HG02642 (cell line): Measurements from ENCODE around the gene XPO5.

Source experiments
- ATAC-seq: cut with Tn5 transposase; IDR thresholded peaks from one replicate; pipeline ENCODE4 v1.9.1; 2021; ENCODE audit warnings: mild to moderate bottlenecking; ENCODE audit not compliant: unreplicated experiment, poor library complexity

Gene XPO5

DNA sequence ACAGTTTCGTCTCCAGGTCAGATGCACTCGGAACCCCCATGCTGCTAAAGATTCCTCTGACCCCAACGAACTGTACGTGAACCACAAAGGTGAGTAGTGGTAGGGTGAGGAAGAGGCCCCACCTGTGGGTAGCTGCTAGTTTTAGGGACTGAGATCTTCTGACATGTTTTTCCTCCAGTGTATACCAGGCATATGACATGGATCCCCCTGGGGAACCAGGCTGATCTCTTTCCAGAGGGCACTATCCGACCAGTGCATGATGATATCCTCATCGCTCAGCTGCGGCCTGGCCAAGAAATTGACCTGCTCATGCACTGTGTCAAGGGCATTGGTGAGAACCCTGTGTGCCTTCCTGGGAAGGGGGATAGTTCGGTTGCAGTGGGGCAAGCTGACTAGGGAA is 55.7 kb downstream of the XPO5 start:
- no peak for ATAC-seq

DNA sequence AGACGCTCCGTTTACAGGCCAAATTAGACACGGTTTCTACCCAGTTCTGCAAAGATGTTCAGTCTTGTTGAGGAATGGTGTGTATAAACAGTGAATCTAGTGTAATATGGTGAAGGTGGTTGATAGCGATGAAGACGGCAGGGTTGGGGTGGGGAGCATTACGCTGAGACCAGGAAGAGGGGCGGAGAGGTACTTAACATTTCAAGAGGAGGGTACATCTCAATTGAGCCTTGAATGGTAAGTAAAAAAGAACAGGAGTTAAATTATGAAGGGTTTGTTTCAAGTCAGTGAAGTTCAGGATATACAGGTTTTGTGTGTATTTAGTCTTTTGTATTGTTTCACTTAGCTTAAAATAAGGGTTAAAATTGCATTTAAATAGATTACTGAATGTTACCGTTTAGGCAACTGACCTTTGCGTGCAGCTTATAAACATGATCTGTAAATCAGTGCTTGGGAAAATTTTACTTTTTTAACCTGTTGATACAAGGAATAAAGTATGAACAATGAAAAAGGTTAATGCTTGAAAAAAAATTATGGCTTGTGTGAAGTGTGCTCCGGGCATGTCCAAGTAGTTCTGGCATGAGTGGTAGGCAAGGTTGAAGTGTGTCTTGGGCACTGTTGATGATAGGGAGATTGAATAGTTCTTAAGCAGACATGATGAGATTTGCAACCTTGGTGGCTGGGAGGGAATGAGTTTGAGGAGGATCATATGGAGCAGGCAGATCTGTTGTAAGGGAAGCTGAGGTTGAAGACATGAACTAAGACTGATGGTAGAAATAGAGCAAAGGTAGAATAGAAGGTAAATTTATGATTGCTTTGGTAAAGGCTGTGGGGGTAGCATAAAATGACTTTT is 58.1 kb downstream of the XPO5 start:
- ATAC-seq, result no peak

DNA sequence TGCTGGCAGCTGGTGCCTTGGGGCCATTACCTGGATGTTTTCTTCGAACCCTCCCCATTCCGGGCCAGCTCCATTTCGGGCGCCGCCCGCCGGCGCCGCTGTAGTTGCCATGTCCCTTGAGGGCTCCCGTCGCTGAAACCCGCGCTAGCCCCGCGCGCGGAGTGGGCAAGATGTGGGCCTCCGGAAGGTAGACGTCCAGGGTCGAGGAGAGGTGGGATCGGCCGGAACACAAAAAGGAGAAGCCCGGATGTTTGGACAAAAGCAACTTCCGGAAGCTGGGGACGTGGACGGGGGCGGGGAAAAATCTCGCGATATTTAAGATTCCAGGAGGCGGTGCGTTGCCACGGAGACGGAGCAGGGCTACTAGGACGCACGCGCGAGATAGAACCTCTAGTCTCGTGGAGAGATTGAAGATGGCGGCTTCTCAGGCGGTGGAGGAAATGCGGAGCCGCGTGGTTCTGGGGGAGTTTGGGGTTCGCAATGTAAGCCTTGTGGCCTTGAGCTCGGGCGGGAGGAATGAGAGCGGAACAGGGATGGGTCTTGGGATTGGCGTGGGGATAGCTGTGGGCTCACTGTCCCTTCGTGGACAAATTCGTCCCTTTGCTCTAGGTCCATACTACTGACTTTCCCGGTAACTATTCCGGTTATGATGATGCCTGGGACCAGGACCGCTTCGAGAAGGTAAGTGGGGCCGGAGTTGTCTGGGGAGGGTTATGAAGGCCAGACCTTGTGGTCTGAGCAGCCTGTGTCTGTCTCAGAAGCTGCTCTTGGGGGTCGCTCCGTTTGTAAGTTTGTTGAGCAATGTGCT is 58.9 kb downstream of the XPO5 start, which contains the start of the genes POLR1C and YIPF3:
POLR1C (plus strand) TSS at position 393 of the 808 bp plus-strand sequence; CDS start at position 414, 21 bp downstream.
YIPF3 (minus strand) TSS at position 230 of the 808 bp plus-strand sequence; CDS start at position 111, 119 bp downstream.
- peak; percentile 87 for ATAC-seq

DNA sequence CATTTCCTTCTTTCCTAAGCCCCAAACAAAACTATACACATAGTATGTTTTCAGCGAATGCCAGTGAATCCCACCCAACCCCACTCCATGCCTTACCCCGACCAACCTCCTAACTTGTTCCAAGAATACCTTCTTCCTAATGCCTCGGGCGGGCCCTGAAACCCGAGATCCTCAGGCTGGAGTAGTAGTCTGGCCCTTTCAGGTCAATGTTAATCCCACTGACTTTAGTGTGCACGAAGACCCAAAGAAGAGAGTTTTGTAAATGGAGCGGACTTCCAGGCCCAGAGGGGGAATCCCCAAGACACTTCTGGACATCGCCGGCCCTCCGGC is 59.5 kb downstream of the XPO5 start:
- ATAC-seq, result no peak

DNA sequence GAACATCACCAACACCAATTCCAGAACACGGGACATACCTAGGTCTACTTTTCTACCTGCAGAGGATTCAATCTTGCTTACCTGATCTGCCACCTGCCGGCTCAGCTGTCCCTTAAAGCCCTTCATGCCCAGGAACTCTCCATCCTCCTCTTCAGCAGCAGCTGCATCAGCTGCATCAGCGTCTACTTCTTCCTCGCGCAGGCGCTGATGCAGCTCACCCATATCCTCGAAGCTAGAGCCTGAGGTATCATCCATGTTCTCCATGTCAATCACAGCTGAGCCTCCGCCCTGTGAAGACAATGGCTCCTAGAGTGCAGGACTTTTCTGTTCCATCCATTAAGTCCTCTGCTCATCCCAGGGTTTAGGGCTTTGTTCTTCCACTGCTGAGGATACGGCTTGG is 60.0 kb downstream of the XPO5 start:
- ATAC-seq, result no peak

DNA sequence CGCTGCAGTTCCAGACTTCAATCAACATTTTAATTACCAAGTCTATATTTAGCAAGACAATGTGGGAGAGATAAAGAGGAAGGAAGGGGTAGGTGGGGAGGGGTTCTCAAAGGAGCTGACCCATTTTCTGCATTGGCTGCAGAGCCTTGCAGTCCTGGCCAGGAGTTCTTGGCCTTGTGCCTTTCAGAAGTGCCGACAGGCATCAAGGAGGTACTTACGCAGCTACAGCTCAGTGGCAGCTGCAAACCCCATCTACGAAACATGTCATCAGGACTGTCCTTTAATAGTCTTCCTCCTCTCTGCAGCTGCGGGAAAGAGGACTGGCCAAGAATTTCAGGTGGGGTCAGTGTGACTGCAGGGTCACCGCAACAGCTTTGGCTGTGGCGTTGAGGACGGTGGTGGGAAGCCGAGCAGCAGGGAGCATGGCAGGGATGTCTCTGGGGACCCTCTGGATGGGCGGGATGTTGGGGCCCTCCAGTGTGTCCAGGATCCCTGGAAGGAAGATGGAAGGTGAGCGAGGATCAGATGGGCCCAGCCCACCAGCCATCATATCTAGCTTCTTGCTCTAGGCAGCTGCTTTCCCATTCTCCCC is 63.9 kb downstream of the XPO5 start:
- no peak for ATAC-seq

DNA sequence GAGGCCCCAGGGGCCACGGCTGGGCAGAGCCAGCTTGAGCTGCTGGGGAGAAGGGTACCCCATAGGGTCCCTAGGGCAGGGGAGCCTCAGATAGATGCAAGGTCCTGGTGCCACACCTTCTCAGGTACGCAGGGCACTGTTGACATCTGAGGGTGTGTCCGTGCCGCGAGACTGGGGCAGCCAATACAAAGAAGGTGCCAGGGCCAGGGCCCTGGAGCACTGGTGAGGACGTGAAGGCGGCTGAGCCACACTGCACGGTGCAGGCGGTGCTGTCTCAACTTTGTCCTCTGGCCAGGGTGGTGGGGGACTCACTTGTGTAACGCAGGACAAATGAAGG is 65.0 kb downstream of the XPO5 start:
- ATAC-seq, result no peak

DNA sequence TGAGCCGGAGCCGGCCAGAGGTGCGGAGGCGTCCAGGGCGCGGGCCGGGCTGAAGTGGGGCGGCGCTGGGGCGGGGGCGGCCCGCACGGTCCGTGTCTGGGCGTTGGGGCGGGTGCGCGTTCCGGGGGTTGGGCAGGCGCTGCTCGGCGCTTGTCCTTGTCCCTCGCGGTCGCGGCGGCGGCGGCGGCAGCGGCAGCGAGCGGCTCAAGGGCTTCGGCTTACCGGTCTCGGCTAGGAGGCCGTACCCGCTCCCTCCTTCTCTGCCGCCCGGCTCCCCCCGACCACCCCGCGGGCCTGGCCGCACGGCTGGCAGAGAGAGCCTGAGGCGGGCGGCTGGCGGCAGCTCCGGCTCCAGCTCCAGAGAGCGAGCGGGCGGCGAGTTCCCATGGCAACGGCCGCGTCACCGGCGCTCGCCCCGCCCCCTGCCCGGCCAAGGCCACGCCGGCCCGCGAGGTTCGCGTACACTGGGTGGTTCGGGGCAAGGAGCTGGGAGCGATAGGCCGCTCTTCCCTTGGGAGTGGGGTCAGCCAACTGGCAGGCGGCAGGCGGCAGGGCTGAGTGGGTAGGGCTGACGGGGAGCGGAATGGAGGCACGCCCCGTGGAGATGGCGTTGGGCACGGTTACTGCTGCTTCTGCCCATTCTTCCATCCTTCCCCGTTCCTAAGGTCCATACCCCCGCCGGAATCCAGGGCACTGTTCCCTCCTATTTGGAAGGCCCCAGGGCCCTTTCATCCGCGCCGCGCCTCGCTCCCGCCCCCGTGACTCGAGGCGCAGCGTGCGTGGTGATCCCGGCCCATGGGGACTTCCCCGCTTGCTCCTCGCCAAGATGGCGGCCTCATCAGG is 65.6 kb downstream of the XPO5 start, which contains the start of gene LRRC73:
LRRC73 (minus strand) TSS at position 363 of the 843 bp plus-strand sequence. CDS start 561 bp downstream, outside the sequence.
- ATAC-seq, result peak; percentile 67

DNA sequence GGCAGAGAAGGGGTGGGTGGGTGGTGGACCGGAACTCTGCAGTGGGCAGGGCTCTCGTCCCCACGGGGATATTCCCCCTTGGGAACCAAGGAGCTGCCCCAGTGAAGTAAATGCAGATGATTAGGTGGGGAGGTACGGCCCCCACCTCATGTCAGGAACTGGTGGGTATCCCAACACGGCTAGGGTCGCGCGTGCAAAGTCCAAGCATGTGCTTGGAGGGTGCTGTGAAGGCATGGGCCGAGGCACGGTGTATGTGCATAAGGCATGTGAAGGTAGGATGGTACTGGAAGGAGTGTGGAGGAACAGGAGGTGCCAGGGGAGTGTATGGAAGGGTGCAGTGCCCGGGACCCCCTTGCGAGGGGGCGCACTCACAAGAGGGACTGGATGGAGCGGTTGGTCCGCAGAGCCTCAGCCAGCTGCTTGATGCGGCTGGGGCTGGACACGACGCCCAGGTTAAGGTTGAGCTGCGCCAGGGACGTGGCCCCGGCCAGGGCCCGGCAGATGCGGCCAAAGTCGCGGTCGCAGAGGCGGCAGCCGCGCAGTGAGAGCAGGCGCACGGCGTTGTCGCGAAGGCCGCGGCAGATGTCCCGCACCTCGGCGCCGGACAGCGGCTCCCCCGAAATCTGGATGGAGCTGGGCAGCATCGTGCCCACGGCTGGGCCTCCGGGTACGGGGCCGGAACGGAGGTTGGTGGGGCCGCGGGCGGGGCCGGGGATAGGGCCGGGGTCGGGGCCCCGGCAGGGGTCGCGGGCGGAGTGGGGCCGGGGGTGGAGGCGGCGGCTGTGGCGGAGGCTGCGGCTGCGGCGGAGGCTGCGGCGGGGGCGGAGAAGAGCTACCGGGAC is 66.5 kb downstream of the XPO5 start:
- no peak for ATAC-seq

DNA sequence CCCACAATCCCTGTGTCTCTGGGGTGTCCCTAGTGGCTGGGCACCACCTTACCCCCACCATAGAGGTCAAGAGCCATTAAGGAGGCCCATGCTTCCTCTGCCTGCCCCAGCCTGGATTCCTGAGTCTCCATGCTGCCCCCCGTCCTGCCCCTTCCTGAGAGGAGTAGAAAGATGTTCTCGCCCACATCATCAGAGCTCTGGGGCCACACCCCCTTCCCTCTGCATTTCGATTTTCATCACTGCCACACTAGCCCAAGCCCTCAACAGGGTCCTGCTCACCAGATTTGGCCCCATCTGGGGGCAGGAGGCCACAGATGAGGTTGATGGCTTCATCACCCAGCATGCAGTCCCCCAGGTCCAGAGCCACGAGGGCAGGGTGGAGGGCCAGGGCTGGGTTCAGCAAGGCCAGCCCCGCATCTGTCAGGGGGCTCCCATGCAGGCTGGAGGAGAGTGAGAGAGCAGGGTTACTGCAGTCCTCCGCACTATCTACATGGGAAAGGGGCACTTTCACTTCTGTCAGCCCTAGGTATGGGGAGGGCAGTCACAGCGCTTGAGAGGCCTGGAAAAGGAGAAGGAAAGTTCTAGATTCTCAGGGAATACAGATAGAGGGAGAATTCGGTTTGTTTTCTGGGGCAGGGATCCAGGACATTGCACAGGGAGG is 67.2 kb downstream of the XPO5 start:
- ATAC-seq, result no peak

DNA sequence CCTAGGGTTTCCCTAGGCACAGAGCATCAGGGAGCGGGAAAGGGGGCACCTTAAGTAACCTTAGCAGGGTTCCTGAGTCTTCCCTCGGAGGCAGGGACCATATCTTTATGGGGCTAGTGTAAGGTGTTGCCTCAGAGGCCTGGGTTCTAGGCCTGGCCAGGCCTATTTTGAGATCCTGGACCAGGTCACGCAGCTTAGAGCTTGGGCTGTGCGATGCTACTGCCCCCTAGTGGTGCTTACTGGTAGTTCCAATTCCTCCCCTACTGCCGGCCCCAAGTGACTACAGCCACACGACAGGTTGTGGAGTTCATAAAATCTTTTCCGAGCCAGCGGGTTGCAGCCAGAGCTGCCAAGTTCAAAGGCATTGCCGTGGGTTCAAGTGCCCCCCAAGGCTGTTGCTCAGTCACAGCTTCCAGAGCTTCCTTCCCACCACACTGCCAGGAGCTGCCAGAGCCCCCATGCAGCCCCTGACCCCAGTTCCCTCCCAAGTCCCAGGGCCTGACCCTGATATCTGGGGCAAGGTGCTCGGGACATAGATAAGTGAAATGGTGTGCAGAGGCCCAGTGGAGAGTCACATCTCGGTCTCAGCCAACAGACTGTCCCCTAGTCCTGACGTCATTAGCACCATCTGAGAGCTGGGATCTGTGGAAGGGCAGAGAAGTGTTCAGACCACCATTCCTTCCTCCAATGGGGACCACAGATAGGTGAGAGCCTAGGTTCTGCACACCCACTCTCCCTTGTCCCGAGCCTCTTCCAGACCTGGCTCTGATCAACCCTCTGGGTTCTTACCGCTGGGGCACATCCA is 69.0 kb downstream of the XPO5 start:
- peak; percentile 55 for ATAC-seq

DNA sequence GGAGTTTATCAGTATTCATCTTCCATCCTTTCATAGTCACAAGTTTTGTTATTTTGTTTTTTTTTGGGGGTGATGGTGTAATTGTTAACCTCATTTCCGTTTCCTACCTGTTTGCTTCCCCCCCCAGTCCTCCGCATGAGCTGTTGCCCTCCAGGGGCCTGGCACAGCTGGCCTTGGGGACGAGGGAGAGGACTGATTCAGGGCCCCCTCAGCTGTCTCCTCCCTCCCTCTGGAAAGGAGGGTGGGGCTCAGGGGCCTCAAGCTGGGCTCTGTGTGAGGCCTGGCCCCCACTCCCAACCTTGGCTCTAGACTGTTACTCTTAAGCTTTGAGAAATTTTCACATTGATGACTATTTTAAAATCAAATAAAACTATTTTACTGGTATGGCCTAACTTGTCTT is 69.7 kb downstream of the XPO5 start:
- ATAC-seq, result no peak

DNA sequence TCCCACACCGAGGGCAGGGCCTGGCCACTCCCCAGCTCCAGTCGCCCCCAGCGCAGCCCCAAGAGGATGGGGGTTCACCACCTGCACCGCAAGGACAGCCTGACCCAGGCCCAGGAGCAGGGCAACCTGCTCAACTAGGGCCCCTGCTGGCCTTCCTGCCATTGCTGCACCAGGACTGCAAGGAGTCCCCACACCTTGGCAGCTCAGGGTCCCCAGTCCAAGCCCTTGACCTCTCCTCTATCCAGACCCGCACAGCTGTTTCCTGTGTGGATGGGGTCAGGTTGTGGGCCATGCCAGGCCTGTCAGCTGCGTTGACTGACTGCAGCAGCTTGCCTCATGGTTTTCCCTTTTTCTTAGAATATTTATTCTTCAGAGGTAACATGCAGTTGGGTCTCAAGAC is 70.1 kb downstream of the XPO5 start:
- ATAC-seq, result no peak

DNA sequence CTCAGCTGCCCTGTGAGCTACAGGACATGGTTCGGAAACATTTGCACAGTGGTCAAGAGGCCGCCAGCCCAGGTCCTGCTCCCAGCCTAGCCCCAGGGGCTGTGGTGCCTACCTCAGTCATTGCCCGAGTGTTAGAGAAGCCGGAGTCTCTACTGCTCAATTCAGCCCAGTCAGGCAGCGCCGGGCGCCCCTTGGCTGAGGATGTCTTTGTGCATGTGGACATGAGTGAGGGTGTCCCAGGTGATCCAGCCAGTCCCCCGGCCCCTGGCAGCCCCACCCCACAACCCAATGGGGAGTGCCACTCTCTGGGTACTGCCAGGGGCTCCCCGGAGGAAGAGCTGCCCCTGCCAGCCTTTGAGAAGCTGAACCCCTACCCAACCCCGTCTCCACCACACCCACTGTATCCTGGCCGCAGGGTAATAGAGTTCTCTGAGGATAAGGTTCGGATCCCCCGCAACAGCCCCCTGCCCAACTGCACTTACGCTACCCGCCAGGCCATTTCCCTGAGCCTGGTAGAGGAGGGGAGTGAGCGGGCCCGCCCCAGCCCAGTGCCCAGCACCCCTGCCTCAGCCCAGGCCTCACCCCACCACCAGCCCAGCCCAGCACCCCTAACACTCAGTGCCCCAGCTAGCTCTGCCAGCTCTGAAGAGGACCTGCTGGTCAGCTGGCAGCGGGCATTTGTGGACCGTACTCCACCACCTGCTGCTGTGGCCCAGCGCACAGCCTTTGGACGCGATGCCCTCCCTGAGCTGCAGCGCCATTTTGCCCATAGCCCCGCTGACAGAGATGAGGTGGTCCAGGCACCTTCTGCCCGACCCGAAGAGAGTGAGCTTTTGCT is 70.9 kb downstream of the XPO5 start:
- no peak for ATAC-seq

DNA sequence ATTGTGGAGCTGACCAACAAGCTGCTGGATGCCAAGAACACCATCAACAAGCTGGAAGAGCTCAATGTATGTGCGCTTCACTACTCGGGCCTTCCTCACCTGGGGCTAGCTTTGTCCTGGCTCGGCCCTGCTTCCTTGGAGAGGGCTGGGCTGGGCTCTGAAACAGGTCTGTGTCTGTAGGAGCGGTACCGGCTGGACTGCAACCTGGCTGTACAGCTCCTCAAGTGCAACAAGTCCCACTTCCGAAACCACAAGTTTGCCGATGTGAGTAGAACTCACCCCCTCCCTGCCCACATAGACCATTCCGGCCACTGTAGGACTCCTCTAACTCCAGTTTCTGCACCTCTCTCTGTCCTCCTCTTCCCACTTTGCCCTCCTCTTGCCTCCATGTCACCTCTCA is 72.4 kb downstream of the XPO5 start:
- ATAC-seq, result no peak

DNA sequence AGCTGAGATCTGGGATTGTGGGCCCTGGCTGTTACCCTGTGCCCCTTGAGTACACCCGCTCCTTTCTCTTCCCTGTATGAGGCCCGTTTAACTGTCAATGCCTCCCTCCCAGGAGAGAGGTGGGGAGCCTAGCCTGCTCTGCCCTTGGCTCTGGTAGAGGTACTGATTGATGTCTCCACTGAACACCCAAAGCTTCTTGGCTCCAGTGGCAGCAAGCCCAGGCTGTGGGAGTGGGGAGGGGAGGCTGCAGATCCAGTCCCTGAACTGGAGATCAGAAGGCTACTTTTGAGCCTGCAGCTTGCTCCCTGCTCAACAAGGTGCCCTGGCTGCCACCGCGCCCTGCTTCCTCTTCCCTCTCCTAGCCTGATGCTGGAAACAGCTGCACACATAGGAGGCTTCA is 73.2 kb downstream of the XPO5 start:
- no peak for ATAC-seq

DNA sequence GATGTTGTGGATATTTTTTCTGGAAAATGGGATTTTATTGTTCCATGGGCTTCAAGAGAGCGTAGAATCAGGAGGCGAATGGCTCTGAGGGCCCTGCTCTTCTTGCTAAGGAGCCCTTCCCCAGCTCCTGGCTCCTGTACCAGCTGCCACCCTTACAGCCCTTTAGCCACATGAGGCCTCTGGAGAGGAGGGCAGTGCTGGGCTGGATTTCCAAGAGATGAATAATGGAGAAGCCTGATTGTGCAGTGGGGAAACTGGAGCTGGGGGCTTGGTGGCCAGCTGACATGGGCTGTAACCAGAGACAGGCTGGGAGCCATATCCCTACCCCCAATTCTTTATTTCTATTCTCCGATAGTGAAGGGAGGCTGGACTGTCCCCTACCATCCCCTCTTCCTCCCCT is 74.9 kb downstream of the XPO5 start:
- ATAC-seq, result no peak
